HEK293 (cell line): Measurements from ENCODE around the gene PLXNA2.

Experiments
- TRIM28 ChIP-seq: IDR thresholded peaks from 2 replicates; pipeline ENCODE4 v1.6.1; 2011; ENCODE audit warnings: low read length, control low read depth, borderline replicate concordance
- ZBTB1 ChIP-seq: fragments of 450-650 bp; formaldehyde crosslinking; IDR thresholded peaks from 2 replicates; pipeline ENCODE4 v1.5.1; 2016; ENCODE audit warnings: missing biosample characterization, missing genetic modification characterization
- ZBTB17 ChIP-seq: fragments of 450-650 bp; formaldehyde crosslinking; IDR thresholded peaks from 2 replicates; pipeline ENCODE4 v1.5.1; 2016; ENCODE audit warnings: missing biosample characterization, missing genetic modification characterization
- ZBTB7A ChIP-seq: fragments of 450-650 bp; formaldehyde crosslinking; IDR thresholded peaks from 2 replicates; pipeline ENCODE4 v1.5.1; 2016; ENCODE audit warnings: low read depth, missing biosample characterization, missing genetic modification characterization
- ZNF138 ChIP-seq: fragments of 450-650 bp; formaldehyde crosslinking; IDR thresholded peaks from 2 replicates; pipeline ENCODE4 v1.5.1; 2016; ENCODE audit warnings: missing biosample characterization, missing genetic modification characterization, borderline replicate concordance
- ZNF2 ChIP-seq: fragments of 450-650 bp; formaldehyde crosslinking; IDR thresholded peaks from 2 replicates; pipeline ENCODE4 v1.5.1; 2016; ENCODE audit warnings: missing biosample characterization, missing genetic modification characterization
- ZNF274 ChIP-seq, 2 experiments: fragments of 200-500 bp in 1 of 2; fragments of 450-650 bp in 1 of 2; sonication (Bioruptor generic) in 1 of 2; formaldehyde crosslinking in 1 of 2; IDR thresholded peaks; 2 replicates each; pipeline versions ENCODE4 v1.5.1 to v1.6.1; 2014 to 2016; ENCODE audit warnings: borderline replicate concordance in 1 of 2, inconsistent platforms in 1 of 2, low read length in 1 of 2, missing biosample characterization in 1 of 2, missing genetic modification characterization in 1 of 2
- ZNF354C ChIP-seq: fragments of 450-650 bp; formaldehyde crosslinking; IDR thresholded peaks from 2 replicates; pipeline ENCODE4 v1.5.1; 2016; ENCODE audit warnings: missing biosample characterization, missing genetic modification characterization, low read depth, borderline replicate concordance
- ZNF558 ChIP-seq: fragments of 450-650 bp; formaldehyde crosslinking; IDR thresholded peaks from 2 replicates; pipeline ENCODE4 v1.5.1; 2016; ENCODE audit warnings: missing biosample characterization, missing genetic modification characterization
- ZNF707 ChIP-seq: fragments of 450-650 bp; formaldehyde crosslinking; IDR thresholded peaks from 2 replicates; pipeline ENCODE4 v1.5.1; 2016; ENCODE audit warnings: missing biosample characterization, missing genetic modification characterization
- ZNF768 ChIP-seq: fragments of 450-650 bp; formaldehyde crosslinking; IDR thresholded peaks from 2 replicates; pipeline ENCODE4 v1.5.1; 2018; ENCODE audit warnings: missing biosample characterization, mild to moderate bottlenecking, missing genetic modification characterization
- ZNF777 ChIP-seq: fragments of 450-650 bp; formaldehyde crosslinking; IDR thresholded peaks from 2 replicates; pipeline ENCODE4 v1.5.1; 2017; ENCODE audit warnings: missing biosample characterization, missing genetic modification characterization, borderline replicate concordance
- TF ChIP-seq, protein P1 (sequence below): fragments of 450-650 bp; formaldehyde crosslinking; IDR thresholded peaks from 2 replicates; pipeline ENCODE4 v1.5.1; 2016; ENCODE audit warnings: missing biosample characterization, missing genetic modification characterization
- TF ChIP-seq, protein P2 (sequence below): fragments of 450-650 bp; formaldehyde crosslinking; IDR thresholded peaks from 2 replicates; pipeline ENCODE4 v1.5.1; 2016; ENCODE audit warnings: missing biosample characterization, missing genetic modification characterization

DNA sequence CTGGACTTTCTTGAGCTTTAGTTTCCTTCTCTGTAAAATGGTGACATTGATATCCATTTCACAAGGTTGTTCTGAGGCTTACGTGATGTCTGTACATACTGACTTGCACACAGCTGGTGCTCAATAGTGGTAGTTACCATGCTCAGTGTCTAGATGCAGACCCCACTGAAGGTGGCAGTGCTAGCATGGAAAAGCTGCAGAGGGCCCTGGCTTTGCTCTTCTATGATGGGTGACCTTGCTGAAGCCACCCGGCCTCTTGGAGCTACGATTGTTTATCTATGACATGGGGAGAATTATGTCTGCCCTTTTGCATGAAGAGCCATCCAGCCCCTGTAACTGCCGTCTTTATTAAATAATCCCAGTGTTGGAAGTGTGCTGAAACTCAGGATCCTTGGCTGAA lies 131.8 kb downstream of the PLXNA2 start:
- TF ChIP-seq, protein P1, sequence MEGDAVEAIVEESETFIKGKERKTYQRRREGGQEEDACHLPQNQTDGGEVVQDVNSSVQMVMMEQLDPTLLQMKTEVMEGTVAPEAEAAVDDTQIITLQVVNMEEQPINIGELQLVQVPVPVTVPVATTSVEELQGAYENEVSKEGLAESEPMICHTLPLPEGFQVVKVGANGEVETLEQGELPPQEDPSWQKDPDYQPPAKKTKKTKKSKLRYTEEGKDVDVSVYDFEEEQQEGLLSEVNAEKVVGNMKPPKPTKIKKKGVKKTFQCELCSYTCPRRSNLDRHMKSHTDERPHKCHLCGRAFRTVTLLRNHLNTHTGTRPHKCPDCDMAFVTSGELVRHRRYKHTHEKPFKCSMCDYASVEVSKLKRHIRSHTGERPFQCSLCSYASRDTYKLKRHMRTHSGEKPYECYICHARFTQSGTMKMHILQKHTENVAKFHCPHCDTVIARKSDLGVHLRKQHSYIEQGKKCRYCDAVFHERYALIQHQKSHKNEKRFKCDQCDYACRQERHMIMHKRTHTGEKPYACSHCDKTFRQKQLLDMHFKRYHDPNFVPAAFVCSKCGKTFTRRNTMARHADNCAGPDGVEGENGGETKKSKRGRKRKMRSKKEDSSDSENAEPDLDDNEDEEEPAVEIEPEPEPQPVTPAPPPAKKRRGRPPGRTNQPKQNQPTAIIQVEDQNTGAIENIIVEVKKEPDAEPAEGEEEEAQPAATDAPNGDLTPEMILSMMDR (tag by site-specific recombination) = no peak
- TF ChIP-seq, protein P2, sequence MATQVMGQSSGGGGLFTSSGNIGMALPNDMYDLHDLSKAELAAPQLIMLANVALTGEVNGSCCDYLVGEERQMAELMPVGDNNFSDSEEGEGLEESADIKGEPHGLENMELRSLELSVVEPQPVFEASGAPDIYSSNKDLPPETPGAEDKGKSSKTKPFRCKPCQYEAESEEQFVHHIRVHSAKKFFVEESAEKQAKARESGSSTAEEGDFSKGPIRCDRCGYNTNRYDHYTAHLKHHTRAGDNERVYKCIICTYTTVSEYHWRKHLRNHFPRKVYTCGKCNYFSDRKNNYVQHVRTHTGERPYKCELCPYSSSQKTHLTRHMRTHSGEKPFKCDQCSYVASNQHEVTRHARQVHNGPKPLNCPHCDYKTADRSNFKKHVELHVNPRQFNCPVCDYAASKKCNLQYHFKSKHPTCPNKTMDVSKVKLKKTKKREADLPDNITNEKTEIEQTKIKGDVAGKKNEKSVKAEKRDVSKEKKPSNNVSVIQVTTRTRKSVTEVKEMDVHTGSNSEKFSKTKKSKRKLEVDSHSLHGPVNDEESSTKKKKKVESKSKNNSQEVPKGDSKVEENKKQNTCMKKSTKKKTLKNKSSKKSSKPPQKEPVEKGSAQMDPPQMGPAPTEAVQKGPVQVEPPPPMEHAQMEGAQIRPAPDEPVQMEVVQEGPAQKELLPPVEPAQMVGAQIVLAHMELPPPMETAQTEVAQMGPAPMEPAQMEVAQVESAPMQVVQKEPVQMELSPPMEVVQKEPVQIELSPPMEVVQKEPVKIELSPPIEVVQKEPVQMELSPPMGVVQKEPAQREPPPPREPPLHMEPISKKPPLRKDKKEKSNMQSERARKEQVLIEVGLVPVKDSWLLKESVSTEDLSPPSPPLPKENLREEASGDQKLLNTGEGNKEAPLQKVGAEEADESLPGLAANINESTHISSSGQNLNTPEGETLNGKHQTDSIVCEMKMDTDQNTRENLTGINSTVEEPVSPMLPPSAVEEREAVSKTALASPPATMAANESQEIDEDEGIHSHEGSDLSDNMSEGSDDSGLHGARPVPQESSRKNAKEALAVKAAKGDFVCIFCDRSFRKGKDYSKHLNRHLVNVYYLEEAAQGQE = no peak
- TF ChIP-seq ZNF707 (no peak), ZNF777 (tag by site-specific recombination) (no peak), ZNF138 (tag by site-specific recombination) (no peak), ZNF768 (tag by site-specific recombination) (no peak), ZBTB1 (no peak), ZNF2 (tag by site-specific recombination) (no peak), ZNF354C (no peak), ZNF558 (no peak), ZBTB7A (tag by site-specific recombination) (no peak), TRIM28 (no peak), ZBTB17 (no peak), ZNF274 (IDR thresholded peaks at IDR 0.05; ENCODE audit: low read length) (no peak), ZNF274 (tag by site-specific recombination; IDR thresholded peaks at IDR 0.05; ENCODE audit: borderline replicate concordance) (no peak)
